HUES6 (cell line): ENCODE measurements around the gene ARHGAP19.
A peak's percentile ranks its signal among the peaks of the same experiment; 100 is the strongest.

Experiments
- H3K27ac ChIP-seq: 2 replicates; pipeline ENCODE4 v1.7.0; 2013; ENCODE audit warnings: low read depth, mild to moderate bottlenecking, low read length, inconsistent platforms
- H3K27me3 ChIP-seq: 2 replicates; pipeline ENCODE4 v1.6.1; 2013; ENCODE audit warnings: low read length; ENCODE audit not compliant: control insufficient read depth, insufficient read depth
- H3K36me3 ChIP-seq: 2 replicates; pipeline ENCODE4 v1.6.1; 2013; ENCODE audit warnings: low read length; ENCODE audit not compliant: control insufficient read depth, insufficient read depth
- H3K4me1 ChIP-seq: 2 replicates; pipeline ENCODE4 v1.6.1; 2013; ENCODE audit warnings: low read length; ENCODE audit not compliant: control insufficient read depth, insufficient read depth
- H3K4me3 ChIP-seq: 2 replicates; pipeline ENCODE4 v1.5.1; 2013; ENCODE audit warnings: low read depth, low read length
- H3K9ac ChIP-seq: one replicate; pipeline ENCODE4 v1.6.1; 2013; ENCODE audit warnings: mild to moderate bottlenecking, low read length
- H3K9me3 ChIP-seq: 2 replicates; pipeline ENCODE4 v1.6.1; 2013; ENCODE audit warnings: low read depth, low read length; ENCODE audit not compliant: control insufficient read depth, insufficient read depth

Gene ARHGAP19

GRCh38 chr10:97186911-97187310, 105.5 kb downstream of the ARHGAP19 start:
- H3K27ac ChIP-seq = no peak overlapping the region
- no peaks in the 10 kb centered on the region for H3K9me3 ChIP-seq
- H3K4me3 ChIP-seq = no peak overlapping the region
- H3K4me1 ChIP-seq = peaks cover 22% of the 10 kb centered on the region; the same call in 1 of the 2 replicates
- no peak overlapping the region for H3K9ac ChIP-seq
- H3K27me3 ChIP-seq = peaks cover 81% of the 10 kb centered on the region
- no peaks in the 10 kb centered on the region for H3K36me3 ChIP-seq

- Histone ChIP-seq H3K27ac (no peak within 1 kb of the TSS), H3K4me3 (peak within 1 kb of the TSS; percentile 80), H3K27me3 (peaks cover 93% of the 10 kb centered on the region), H3K4me1 (peaks cover 22% of the 10 kb centered on the region; the same call in 1 of the 2 replicates), H3K9ac (no peak within 1 kb of the TSS), H3K9me3 (no peaks in the 10 kb centered on the region), H3K36me3 (no peaks in the 10 kb centered on the region)
These were observed 106.9 kb downstream of the ARHGAP19 start, which contains the start of gene SLIT1 for GRCh38 chr10:97185326-97186058. Gene SLIT1, minus strand, starts transcription at chr10:97185959. Its CDS starts 285 bp downstream, at chr10:97185674.

- H3K4me1 ChIP-seq = peaks cover 25% of the 10 kb centered on the region; the same call in 1 of the 2 replicates
- H3K9me3 ChIP-seq = no peaks in the 10 kb centered on the region
- H3K36me3 ChIP-seq = no peaks in the 10 kb centered on the region
- no peak overlapping the region for H3K27ac ChIP-seq
- H3K4me3 ChIP-seq = peak overlapping the region; percentile 80
- peaks cover 94% of the 10 kb centered on the region for H3K27me3 ChIP-seq
- no peak overlapping the region for H3K9ac ChIP-seq
These were observed 107.5 kb downstream of the ARHGAP19 start for GRCh38 chr10:97184971-97185325.

GRCh38 chr10:97183314-97183713, 109.1 kb downstream of the ARHGAP19 start:
- Histone ChIP-seq H3K4me3 (no peak overlapping the region), H3K27me3 (peaks cover 92% of the 10 kb centered on the region), H3K9me3 (no peaks in the 10 kb centered on the region), H3K4me1 (peaks cover 33% of the 10 kb centered on the region; the same call in 1 of the 2 replicates), H3K27ac (no peak overlapping the region), H3K36me3 (no peaks in the 10 kb centered on the region), H3K9ac (no peak overlapping the region)

- H3K9ac ChIP-seq = no peak overlapping the region
- peaks cover 86% of the 10 kb centered on the region for H3K27me3 ChIP-seq
- no peak overlapping the region for H3K27ac ChIP-seq
- H3K9me3 ChIP-seq = no peaks in the 10 kb centered on the region
- H3K4me3 ChIP-seq = no peak overlapping the region
- H3K4me1 ChIP-seq = peaks cover 25% of the 10 kb centered on the region; the same call in 1 of the 2 replicates
- no peaks in the 10 kb centered on the region for H3K36me3 ChIP-seq
These were observed 110.0 kb downstream of the ARHGAP19 start for GRCh38 chr10:97182288-97182990.

- no peak overlapping the region for H3K27ac ChIP-seq
- H3K36me3 ChIP-seq = no peaks in the 10 kb centered on the region
- no peak overlapping the region for H3K4me3 ChIP-seq
- no peak overlapping the region for H3K9ac ChIP-seq
- H3K27me3 ChIP-seq = peaks cover 72% of the 10 kb centered on the region
- peaks cover 18% of the 10 kb centered on the region; the same call in 1 of the 2 replicates for H3K4me1 ChIP-seq
- no peaks in the 10 kb centered on the region for H3K9me3 ChIP-seq
These were observed 111.5 kb downstream of the ARHGAP19 start for GRCh38 chr10:97180986-97181385.

GRCh38 chr10:97180363-97180755, 112.1 kb downstream of the ARHGAP19 start:
- peaks cover 18% of the 10 kb centered on the region; the same call in 1 of the 2 replicates for H3K4me1 ChIP-seq
- H3K4me3 ChIP-seq = no peak overlapping the region

GRCh38 chr10:97179731-97180362, 112.6 kb downstream of the ARHGAP19 start:
- H3K4me1 ChIP-seq = peaks cover 16% of the 10 kb centered on the region; the same call in 1 of the 2 replicates
- H3K27ac ChIP-seq = no peak overlapping the region
- no peak overlapping the region for H3K9ac ChIP-seq
- no peaks in the 10 kb centered on the region for H3K36me3 ChIP-seq
- peaks cover 61% of the 10 kb centered on the region for H3K27me3 ChIP-seq
- H3K9me3 ChIP-seq = no peaks in the 10 kb centered on the region
- H3K4me3 ChIP-seq = peak overlapping the region; percentile 45

More at GRCh38 chr10:97180363-97180755, 112.1 kb downstream of the ARHGAP19 start:
- Histone ChIP-seq H3K27ac (no peak overlapping the region), H3K27me3 (peaks cover 66% of the 10 kb centered on the region), H3K9ac (no peak overlapping the region), H3K36me3 (no peaks in the 10 kb centered on the region), H3K9me3 (no peaks in the 10 kb centered on the region)

GRCh38 chr10:97179311-97179710, 113.1 kb downstream of the ARHGAP19 start:
- Histone ChIP-seq H3K9ac (no peak overlapping the region), H3K9me3 (no peaks in the 10 kb centered on the region), H3K27ac (no peak overlapping the region), H3K4me1 (peaks cover 13% of the 10 kb centered on the region; the same call in 1 of the 2 replicates), H3K27me3 (peaks cover 55% of the 10 kb centered on the region), H3K36me3 (no peaks in the 10 kb centered on the region), H3K4me3 (peak overlapping the region; percentile 45)

GRCh38 chr10:97178074-97178473, 114.4 kb downstream of the ARHGAP19 start:
- no peaks in the 10 kb centered on the region for H3K9me3 ChIP-seq
- peaks cover 43% of the 10 kb centered on the region for H3K27me3 ChIP-seq
- no peaks in the 10 kb centered on the region for H3K36me3 ChIP-seq
- H3K27ac ChIP-seq = no peak overlapping the region
- H3K4me3 ChIP-seq = no peak overlapping the region
- H3K4me1 ChIP-seq = peaks cover 11% of the 10 kb centered on the region; the same call in 1 of the 2 replicates
- no peak overlapping the region for H3K9ac ChIP-seq
